ENCODE results near the gene FOXR1. TPM values are rescaled to one million over a fixed set of nuclear protein-coding genes. Genes with fewer than 3 reads are reported as not detected.

FOXR1 gene
- total and polyA plus RNA-seq, 2 donors (not counting 1 experiment from before 2014, with no cell fraction given) = not detected

DNA sequence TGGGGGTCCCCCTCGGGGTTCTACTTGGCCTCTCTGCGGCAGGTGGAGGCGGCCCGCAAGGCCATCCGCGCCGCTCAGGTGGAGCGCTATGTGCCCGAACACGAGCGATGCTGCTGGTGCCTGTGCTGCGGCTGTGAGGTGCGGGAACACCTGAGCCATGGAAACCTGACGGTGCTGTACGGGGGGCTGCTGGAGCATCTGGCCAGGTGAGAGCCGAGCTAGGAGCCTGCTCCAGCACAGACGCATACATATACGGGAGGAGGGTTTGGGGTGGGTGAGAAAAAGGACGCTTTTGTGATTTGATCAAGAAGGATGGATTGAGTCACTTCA, 26.8 kb downstream of the FOXR1 start:
- H3K4me3 ChIP-seq (ENCODE audit: control extremely low read depth in 1 of 5, extremely low read depth in 1 of 5, insufficient read depth in 1 of 5, low read depth in 2 of 5, low read length in 4 of 5) = peak overlapping the region; percentile 6 to 90 (median 82)

DNA sequence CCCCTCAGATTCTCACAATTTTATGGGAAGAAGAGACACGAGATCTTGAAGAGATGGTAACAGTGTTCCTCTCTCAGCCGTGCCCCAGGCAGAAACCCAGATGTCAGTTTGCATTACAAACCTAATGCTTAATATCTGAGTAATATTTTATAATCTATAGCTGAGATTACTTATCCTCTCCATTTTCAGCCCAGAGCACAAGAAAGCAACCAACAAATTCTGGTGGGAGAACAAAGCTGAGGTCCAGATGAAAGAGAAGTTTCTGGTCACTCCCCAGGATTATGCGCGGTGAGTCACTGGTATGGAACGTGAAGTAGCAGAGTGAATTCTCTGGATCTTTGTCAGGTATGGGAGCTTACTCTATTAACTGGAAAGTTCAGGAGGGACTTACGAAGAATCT, 27.3 kb downstream of the FOXR1 start:
- Histone ChIP-seq H3K4me2 (replicated peaks; ENCODE audit: low read depth, low read length, poor library complexity, severe bottlenecking) (peak overlapping the region; percentile 90), H3K9ac (ENCODE audit: low read length) (peak overlapping the region; percentile 88), H3K27ac (ENCODE audit: low read length in 2 of 2) (peak overlapping the region in 1 of 2 donors; percentile 77), H3K4me3 (ENCODE audit: control extremely low read depth in 1 of 5, extremely low read depth in 1 of 5, insufficient read depth in 1 of 5, low read depth in 2 of 5, low read length in 4 of 5) (peak overlapping the region in 3 of 5 experiments; percentile 78 to 90 (median 85)), H3K9me3 (ENCODE audit: control extremely low read depth in 1 of 3, control insufficient read depth in 2 of 3, insufficient read depth in 1 of 3, low read length in 2 of 3) (no peaks in the 10 kb centered on the region), H3K36me3 (replicated peaks in 1 of 2; ENCODE audit: control extremely low read depth in 1 of 2, control insufficient read depth in 1 of 2, extremely low read depth in 1 of 2, insufficient read depth in 2 of 2, low read length in 1 of 2) (peaks cover 3 to 24% of the 10 kb centered on the region in 2 experiments), H3K79me2 (ENCODE audit: control insufficient read depth, insufficient read depth, low read length) (peaks cover 35% of the 10 kb centered on the region), H2AFZ (ENCODE audit: insufficient read depth, low read depth, low read length, poor library complexity, severe bottlenecking) (peak overlapping the region; percentile 90), H3K4me1 (ENCODE audit: control insufficient read depth in 2 of 2, insufficient read depth in 2 of 2, low read length in 2 of 2) (peaks cover 17 to 22% of the 10 kb centered on the region in 2 donors), H3K27me3 (replicated peaks in 1 of 4; ENCODE audit: control extremely low read depth in 1 of 4, control insufficient read depth in 3 of 4, insufficient read depth in 4 of 4, low read length in 3 of 4) (no peaks in the 10 kb centered on the region), H4K20me1 (ENCODE audit: control insufficient read depth, insufficient read depth, low read length, poor library complexity, severe bottlenecking) (no peaks in the 10 kb centered on the region)
- ChIA-PET POLR2A (no interaction called here), CTCF (interaction anchor here (0.8 to 2.3 kb wide), 3 partner anchors 19 to 309 kb away, joined by 3 to 8 read pairs (median 3); partner anchors contain the start of genes RPS25 and TRAPPC4)
- Mint-ChIP-seq H3K4me3 (peak overlapping the region; percentile 99), H3K4me1 (peaks cover 35% of the 10 kb centered on the region), H3K27ac (peak overlapping the region; percentile 94), H3K9me3 (ENCODE audit: insufficient read depth) (no peaks in the 10 kb centered on the region), H3K27me3 (no peaks in the 10 kb centered on the region)
- 100% methylated on average over 3 of the region's 6 CpGs for WGBS (ENCODE audit: insufficient coverage)
- DNase-seq = no peak
- intact Hi-C loops (cut with micrococcal nuclease) = loop anchor here (1.0 to 5.0 kb wide), 5 partner anchors 19 to 427 kb away; partner anchors contain the start of genes ARCN1, HYOU1, RPS25 and SLC37A4
- no peak for TF ChIP-seq EZH2 (IDR thresholded peaks at IDR 0.05; ENCODE audit: borderline replicate concordance, insufficient read depth, low read depth, low read length, poor library complexity, severe bottlenecking)
- TF ChIP-seq, protein P1, sequence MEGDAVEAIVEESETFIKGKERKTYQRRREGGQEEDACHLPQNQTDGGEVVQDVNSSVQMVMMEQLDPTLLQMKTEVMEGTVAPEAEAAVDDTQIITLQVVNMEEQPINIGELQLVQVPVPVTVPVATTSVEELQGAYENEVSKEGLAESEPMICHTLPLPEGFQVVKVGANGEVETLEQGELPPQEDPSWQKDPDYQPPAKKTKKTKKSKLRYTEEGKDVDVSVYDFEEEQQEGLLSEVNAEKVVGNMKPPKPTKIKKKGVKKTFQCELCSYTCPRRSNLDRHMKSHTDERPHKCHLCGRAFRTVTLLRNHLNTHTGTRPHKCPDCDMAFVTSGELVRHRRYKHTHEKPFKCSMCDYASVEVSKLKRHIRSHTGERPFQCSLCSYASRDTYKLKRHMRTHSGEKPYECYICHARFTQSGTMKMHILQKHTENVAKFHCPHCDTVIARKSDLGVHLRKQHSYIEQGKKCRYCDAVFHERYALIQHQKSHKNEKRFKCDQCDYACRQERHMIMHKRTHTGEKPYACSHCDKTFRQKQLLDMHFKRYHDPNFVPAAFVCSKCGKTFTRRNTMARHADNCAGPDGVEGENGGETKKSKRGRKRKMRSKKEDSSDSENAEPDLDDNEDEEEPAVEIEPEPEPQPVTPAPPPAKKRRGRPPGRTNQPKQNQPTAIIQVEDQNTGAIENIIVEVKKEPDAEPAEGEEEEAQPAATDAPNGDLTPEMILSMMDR (IDR thresholded peaks at IDR 0.05) = no peak
- no peak for ATAC-seq (ENCODE audit: low read depth)

More for the DNA sequence above, 26.8 kb downstream of the FOXR1 start:
- H3K4me1 ChIP-seq (ENCODE audit: control insufficient read depth in 2 of 2, insufficient read depth in 2 of 2, low read length in 2 of 2) = peaks cover 17 to 22% of the 10 kb centered on the region in 2 donors
- peak overlapping the region; percentile 39 to 77 for H3K27ac ChIP-seq (ENCODE audit: low read length in 2 of 2)
- Mint-ChIP-seq H3K4me3 (peak overlapping the region; percentile 99), H3K9me3 (ENCODE audit: insufficient read depth) (no peaks in the 10 kb centered on the region), H3K27me3 (no peaks in the 10 kb centered on the region), H3K4me1 (peaks cover 35% of the 10 kb centered on the region), H3K27ac (peak overlapping the region; percentile 94)
- DNase-seq (no peak), ATAC-seq (ENCODE audit: low read depth) (no peak)
- peaks cover 3 to 23% of the 10 kb centered on the region in 2 experiments for H3K36me3 ChIP-seq (replicated peaks in 1 of 2; ENCODE audit: control extremely low read depth in 1 of 2, control insufficient read depth in 1 of 2, extremely low read depth in 1 of 2, insufficient read depth in 2 of 2, low read length in 1 of 2)
- no peaks in the 10 kb centered on the region for H3K27me3 ChIP-seq (replicated peaks in 1 of 4; ENCODE audit: control extremely low read depth in 1 of 4, control insufficient read depth in 3 of 4, insufficient read depth in 4 of 4, low read length in 3 of 4)
- no peaks in the 10 kb centered on the region for H4K20me1 ChIP-seq (ENCODE audit: control insufficient read depth, insufficient read depth, low read length, poor library complexity, severe bottlenecking)
- H3K79me2 ChIP-seq (ENCODE audit: control insufficient read depth, insufficient read depth, low read length) = peaks cover 35% of the 10 kb centered on the region
- intact Hi-C loops (cut with micrococcal nuclease) = loop anchor here (1.0 to 5.0 kb wide), 5 partner anchors 20 to 426 kb away; partner anchors contain the start of genes ARCN1, HYOU1, RPS25 and SLC37A4
- 6% methylated on average over 18 of the region's 19 CpGs for WGBS (ENCODE audit: insufficient coverage)
- CTCF ChIA-PET = interaction anchor here (1.0 to 2.3 kb wide), 2 partner anchors 19 to 309 kb away, joined by 3 to 8 read pairs; partner anchors contain the start of genes RPS25 and TRAPPC4
- POLR2A ChIA-PET = interaction anchor here (1.0 to 1.2 kb wide), 4 partner anchors 15 to 1853 kb away, joined by 3 to 14 read pairs (median 4); partner anchors contain the start of genes RPS25 and TRAPPC4
- H3K9ac ChIP-seq (ENCODE audit: low read length) = peak overlapping the region; percentile 88
- no peaks in the 10 kb centered on the region for H3K9me3 ChIP-seq (ENCODE audit: control extremely low read depth in 1 of 3, control insufficient read depth in 2 of 3, insufficient read depth in 1 of 3, low read length in 2 of 3)
- peak overlapping the region; percentile 90 for H2AFZ ChIP-seq (ENCODE audit: insufficient read depth, low read depth, low read length, poor library complexity, severe bottlenecking)
- H3K4me2 ChIP-seq (replicated peaks; ENCODE audit: low read depth, low read length, poor library complexity, severe bottlenecking) = peak overlapping the region; percentile 90
- no peak for TF ChIP-seq EZH2 (IDR thresholded peaks at IDR 0.05; ENCODE audit: borderline replicate concordance, insufficient read depth, low read depth, low read length, poor library complexity, severe bottlenecking)
- TF ChIP-seq, protein P1 (IDR thresholded peaks at IDR 0.05) = no peak

Data from B cell (primary cell).